HG03108 (cell line): ENCODE data around the gene G0S2.
A peak's percentile ranks its signal among the peaks of the same experiment; 100 is the strongest.
"Not testable (repeated sequence)": the region's sequence is repeated elsewhere in the genome, so short reads cannot be mapped to it uniquely, and the experiment has no call there.

Experiments
- ATAC-seq: cut with Tn5 transposase; IDR thresholded peaks from one replicate; pipeline ENCODE4 v1.9.1; 2021; ENCODE audit warnings: moderate library complexity; ENCODE audit not compliant: unreplicated experiment

G0S2 gene

DNA sequence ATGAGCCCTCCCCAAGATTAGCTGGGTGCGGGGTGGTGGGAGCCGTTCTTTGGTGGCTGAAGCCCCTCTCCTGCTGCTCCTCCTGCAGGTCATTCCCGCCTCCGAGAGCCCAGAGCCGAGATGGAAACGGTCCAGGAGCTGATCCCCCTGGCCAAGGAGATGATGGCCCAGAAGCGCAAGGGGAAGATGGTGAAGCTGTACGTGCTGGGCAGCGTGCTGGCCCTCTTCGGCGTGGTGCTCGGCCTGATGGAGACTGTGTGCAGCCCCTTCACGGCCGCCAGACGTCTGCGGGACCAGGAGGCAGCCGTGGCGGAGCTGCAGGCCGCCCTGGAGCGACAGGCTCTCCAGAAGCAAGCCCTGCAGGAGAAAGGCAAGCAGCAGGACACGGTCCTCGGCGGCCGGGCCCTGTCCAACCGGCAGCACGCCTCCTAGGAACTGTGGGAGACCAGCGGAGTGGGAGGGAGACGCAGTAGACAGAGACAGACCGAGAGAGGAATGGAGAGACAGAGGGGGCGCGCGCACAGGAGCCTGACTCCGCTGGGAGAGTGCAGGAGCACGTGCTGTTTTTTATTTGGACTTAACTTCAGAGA, 448 bp downstream of the G0S2 start:
- ATAC-seq = no peak

DNA sequence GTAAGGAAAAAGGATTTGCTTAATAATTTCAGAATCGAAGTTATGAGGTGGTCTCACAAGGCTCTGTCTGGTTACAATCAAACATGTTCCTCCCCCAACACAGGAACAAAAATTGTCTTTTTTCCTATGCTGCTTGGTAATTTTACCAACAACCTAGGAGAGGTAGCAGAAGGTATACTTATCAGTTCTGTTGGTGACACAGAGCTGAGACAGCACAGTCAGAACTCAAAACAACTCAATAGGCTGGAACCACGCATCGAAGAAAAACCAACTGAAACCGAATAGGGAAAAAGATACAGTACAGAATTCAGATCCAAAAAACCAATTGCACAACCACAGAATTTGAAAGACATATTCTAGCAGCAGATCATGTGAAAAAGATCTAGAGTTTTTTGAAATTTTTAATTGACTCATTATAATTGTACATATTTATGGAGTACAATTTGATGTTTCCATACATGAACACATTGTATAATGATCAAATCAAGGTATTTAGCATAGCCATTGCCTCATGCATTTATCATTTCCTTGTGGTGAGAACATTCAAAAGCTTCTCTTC, 3.8 kb downstream of the G0S2 start:
- no peak for ATAC-seq

DNA sequence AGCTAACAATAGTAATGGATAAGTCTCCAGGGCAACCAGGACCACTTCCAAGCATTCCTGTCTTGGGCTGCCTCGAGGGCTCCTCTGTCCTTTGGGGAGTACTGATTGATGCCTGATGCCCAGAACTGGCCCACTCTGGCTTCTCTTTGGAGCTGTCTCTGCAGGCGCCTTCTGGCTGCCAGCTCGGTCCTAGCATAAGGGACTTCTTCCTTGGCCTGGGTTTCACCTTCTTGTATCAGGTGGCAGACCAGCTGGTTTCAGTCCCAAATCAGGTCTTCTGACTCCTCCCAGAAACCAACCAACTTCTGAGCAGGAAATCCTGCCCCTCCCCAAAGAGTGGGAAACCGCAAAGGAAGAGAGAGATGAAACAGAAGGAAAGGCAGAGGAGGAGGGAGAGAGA, 10.6 kb downstream of the G0S2 start:
- peak; percentile 83 for ATAC-seq

DNA sequence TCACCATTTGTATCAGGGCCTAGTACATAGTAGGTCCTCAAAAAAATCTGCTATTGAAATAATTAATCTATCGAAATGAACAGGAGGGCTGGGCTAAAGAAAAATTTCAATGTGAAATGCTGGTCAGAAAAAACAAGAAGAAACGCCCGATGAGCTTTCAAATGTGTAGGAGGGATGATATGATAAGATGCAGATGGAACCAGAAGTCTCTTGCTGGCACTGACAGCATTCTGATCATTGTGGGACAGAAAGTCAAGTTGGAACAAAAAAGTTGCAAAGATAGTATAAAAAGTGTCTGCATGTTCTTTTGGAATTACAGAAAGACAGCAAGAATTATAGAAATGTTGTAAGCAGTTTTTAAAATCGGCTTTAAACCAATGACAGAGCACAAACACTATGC, 11.1 kb downstream of the G0S2 start:
- ATAC-seq = no peak

DNA sequence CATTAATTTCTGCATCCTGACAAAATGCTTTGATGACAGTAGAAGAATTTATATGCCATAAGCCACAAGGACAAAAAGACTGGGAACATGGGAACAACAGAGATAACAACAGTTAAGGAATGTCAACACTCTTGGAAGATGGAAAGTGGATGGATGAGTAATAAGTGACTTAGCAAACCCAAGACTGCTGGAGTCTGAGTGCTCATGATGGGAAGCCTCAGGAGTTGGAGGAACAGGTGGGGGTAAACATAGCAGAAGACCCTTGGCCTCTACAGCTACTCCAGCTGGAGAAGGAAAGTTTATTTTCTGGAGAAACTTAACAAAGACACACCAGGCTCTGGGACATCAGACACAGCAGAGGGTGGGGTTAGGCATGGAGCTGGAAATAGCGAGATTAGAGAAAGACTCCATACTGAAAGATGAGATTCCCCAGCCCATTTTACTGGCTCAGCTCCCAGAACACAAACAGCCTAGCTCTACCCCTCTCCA, 13.6 kb downstream of the G0S2 start:
- no peak for ATAC-seq

DNA sequence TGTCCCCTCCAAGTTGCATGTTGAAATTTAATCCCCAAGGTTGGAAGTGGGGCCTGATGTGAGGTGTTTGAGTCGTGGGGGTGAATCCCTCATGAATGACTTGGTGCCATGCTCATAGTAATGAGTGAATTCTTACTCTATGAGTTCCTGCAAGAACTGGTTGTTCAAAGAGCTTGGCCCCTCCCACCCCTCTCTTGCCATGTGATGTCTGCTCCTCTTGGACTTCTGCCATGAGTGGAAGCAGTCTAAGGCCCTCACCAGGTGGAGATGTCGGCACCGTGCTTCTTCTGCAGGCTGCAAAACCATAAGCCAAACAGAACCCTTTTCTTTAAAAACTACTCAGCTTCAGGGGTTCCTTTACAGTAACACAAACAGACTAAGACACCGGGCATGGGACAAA, 14.3 kb downstream of the G0S2 start:
- ATAC-seq = no peak

DNA sequence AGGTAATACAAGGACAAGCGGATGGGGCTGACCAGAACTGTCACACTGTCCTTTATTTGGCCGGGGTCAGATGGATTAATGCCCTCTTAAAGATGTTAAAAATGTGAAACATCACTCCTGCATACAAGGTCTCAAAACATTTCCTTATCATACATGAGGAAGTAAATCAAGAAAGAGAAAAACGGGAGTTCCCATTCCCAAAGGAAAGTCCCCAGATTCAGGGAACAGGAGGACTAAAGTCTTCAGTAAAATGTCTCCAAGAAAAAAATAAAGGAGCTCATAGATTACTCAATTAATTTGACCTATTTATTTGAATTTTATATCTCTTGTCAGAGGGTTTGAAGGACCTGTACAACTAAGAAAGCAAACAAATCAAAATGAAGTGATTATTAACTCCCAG, 16.0 kb downstream of the G0S2 start:
- no peak for ATAC-seq

DNA sequence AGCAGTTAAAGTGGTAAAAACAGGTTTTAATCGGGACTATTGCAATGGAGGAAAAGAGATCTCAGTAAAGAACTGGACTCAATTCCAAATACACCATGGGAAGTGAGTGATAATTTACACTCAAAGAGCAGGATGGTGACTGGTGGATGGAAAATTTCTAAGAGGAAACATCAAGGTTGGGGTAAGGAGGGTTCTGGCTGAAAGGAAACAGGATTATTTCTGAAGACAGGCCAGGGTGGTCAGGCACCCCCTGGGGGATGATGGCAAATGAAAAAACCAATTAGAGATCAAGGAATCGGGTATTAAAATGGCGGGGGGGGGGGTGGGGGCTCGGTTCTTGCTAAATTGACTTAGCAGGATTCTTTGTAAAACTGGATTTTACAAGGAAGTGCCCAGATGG, 17.1 kb downstream of the G0S2 start:
- no peak for ATAC-seq

DNA sequence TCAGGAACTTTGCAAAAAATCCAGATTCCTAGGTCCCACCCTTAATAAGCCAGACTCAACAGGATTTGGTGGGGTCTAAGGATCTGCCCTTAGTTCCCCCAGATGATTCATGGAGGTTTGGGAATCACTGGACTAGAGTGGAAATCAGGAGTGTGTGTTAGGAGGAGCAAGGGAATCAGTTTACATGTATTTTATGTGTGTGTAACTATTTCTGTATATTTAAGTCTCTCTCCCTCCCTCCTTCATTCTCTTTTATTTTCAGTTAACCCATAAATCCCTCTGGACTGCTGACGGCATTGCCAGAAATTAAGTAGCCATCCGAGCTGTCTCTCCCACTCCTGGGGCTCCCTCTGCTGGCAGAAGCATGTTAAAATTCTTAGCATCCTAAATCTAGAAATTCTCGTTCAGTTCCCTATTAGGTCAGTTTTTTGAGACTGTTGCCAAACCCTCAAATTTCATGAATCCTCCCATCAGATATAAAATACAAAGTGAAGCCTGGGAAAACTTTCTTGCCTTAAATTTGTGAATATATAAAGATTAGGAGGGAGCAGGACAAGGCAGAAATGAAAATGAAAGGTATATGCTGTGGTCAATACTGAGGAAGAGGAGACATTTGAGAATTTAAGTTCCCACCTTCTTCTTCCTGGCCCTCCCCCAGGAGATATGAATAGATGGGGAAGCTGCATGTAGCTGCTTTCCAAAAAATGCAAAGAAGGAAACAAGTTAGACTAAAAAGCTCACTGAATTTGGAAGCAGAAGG, 17.7 kb downstream of the G0S2 start:
- ATAC-seq = peak; percentile 77

DNA sequence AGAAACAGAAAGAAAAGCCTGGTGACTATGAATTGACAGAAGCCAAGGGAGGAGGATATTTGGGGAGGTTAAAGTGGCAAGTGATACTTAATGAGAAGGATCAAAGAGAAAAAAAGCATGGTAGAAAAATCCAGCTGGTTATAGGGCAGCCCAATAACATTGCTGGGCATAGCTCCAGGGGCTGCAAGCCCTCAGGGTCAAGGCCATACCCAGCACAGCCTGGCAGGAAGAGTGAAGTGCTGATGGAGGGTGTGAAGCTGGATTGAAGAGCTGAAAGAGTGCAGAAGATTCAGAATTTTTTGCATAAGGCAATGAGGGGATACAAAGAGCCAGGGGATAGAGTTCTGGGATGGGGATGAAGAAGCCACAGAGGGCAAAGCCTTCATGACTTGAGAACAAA, 21.5 kb downstream of the G0S2 start:
- ATAC-seq = no peak

DNA sequence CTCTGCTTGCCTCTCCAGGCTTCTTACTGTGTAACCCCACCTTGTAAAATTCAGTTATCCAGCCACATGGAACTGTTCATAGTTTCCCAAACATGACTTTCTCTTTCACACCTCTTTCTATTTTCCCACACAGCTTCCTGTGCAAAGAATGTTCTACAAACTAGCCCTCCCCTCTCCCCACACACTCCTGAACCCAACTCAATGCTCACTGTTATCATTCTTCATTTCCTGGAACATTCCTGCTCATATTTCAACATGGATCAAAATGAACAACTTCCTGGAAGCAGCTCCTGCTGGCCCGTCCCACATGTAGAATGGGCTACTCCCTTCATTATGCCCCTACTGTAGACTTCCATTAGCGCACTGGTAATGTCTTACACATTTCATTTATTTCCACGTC, 21.9 kb downstream of the G0S2 start:
- no peak for ATAC-seq

DNA sequence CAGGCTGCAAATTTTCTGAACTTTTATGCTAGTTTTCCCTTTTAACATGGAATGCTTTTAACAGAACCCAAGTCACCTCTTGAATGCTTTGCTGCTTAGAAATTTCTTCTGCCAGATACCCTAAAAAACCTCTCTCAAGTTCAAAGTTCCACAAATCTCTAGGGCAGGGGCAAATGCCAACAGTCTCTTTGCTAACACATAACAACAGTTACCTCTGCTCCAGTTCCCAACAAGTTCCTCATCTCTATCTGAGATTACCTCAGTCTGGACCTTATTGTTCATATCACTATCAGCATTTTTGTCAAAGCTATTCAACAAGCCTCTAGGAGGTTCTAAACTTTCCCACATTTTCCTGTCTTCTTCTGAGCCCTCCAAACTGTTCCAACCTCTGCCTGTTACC, 25.5 kb downstream of the G0S2 start:
- ATAC-seq = not testable (repeated sequence)

DNA sequence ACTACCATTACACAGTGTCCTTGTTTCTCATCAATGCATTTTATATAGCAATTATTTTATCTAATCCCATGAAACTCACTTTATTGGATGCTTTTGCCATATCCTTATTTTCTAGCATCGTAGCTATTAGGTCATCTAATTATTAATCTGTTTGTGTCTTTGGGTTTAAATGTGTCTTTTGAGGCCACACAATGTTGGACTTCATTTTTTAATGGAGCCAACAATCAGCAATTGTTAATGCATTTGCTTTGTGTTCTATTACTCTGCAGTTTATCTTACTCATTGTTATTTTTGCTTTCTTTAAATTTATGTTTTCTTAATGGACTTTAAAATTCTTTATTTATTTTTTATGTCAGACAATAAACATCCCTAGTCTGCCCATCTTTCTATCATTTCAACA, 27.6 kb downstream of the G0S2 start:
- no peak for ATAC-seq

DNA sequence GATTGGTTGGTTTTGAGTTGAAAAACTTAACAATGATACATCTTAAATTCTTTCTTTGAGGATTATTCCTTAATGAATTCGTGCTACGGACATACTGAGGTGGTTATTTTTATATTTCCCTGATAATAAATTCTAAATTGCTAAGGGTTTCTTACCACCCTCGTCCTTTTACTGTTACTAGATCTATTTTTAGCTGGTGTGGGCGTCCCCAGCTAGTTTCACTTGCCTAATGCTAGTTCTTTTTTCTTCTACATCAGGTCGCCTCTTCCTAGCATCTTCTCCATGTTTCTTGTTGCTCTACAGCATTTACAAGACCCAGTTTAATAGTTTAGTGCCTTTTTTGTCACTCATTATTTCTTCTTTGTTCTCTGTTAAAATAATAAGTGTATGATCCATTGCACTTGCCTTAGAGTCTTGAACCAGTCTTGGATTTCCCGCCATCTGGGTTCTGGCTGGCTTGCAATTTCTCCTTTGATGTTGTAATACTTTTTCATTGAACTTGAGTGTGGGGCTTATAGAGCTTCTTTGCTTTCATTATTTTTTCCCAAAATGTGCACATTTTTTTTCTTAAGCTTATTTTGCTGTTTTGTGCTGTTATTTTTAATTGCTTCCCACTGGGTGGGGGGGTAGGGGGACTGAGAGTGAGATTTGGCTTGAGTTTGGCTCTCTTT, 28.8 kb downstream of the G0S2 start:
- no peak for ATAC-seq

DNA sequence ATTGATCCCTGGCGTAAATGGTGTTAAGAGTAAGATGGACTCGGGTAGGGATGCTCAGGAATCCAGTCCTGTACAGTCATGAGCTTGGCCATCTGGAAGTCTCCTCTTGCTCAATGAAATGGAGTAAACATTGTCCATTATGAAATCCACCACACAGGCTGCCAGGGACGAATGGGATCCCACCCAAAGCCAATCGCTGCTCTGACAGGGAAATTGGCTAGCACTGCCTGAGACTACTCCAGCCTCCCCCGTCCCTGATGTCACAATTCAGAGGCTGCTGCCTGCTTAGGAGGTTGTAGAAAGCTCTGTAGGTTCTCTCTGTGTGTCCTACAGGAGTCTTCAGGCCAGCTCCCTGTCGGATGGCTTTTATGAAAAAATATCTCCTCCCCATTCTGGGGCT, 29.4 kb downstream of the G0S2 start, which contains the start of gene HSD11B1:
Gene HSD11B1 (plus strand): TSS at position 263 of the 400 bp plus-strand sequence. CDS start 97 bp downstream, at position 360.
- no peak for ATAC-seq

DNA sequence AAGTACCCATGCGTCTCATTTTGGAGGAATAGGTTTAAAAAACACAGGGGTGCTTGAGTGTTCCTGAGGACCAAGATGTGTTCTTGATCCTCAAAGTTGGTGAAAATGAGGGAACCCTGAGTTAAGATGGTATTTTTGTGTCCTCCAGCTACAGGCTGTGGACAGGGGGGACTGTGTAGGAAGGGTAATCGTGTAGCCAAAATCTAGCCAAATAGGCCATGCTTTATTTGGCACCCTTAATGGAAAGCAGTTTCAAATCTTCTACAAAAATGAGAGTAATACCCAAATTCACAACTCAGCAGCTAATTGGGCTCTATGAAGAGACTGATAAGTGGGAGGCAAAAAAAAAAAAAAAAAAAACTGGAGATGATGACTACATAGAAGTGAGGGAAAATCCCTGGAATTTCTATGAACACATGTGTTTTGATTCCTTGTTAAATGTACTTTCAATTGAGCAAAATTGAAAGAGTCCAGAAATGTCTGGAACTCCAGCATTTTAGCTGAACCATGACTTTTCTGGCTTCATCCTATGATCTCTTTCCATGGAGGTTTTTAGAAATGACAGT, 29.9 kb downstream of the G0S2 start:
- no peak for ATAC-seq

DNA sequence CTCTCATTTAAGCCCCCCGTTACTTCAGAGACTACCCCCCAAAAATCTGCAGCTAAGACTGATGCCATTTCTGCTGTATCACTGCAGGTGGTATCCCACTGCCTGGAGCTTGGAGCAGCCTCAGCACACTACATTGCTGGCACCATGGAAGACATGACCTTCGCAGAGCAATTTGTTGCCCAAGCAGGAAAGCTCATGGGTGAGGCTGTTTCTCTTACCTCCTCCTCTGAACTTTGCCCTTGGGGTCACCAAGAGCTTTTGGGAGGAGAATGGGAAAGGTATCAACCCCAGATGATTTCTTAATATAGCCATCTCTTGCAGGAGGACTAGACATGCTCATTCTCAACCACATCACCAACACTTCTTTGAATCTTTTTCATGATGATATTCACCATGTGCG, 31.4 kb downstream of the G0S2 start:
- no peak for ATAC-seq

DNA sequence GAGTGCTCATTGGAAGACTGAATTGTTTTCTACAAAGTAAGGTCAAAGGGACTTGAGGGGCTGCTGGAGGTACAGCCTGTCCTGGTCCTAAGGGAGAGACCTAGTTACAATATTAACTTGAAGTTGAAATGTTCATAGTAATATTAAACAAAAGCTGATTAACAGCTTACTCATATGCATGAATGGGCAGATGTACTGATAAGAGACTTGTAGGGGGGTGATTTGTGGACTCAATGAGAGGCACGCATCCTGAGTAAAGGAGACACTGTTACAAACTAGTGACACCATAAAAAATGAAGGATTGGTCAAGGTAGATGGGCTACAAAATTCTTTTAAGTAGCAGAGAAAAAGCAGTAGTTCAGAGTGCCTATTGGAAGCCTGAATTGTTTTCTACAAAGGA, 32.1 kb downstream of the G0S2 start:
- ATAC-seq = no peak

DNA sequence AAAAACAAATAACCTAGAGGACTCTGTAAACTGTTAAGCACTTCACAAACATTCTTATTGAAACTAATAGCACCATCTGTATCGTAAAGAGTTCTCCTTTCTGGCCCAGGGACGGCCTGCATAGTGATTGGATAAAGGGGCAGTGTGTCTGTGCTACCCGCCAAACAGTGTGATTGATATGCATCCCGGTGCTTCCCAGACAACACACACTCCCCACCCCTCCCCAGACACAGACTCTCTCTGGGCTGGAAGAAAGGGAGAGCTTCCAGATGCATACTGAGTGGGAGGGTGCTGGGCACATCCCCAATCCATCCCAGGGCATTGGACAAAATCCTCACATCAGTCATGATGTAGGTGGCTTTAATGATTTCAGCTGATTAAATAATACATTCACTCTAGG, 33.1 kb downstream of the G0S2 start:
- no peak for ATAC-seq

DNA sequence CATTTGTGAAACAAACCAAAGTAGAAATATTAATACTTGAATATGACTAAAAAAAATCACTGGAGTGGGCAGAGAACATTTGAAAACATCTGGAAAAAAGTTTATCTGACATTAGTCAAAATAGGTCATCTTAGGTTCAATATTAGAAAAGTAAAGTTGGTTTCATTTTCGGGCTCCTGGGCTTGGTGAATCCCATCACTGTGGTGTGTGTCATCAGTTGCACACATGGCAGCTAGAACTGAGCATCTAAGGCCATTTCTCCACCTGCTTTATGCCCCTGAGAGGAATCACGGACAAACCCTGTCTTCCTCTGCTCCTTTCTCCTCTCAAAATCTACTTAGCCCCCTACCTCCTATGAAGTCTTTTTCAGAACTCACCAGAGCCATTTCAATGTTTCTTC, 34.9 kb downstream of the G0S2 start:
- ATAC-seq = no peak

DNA sequence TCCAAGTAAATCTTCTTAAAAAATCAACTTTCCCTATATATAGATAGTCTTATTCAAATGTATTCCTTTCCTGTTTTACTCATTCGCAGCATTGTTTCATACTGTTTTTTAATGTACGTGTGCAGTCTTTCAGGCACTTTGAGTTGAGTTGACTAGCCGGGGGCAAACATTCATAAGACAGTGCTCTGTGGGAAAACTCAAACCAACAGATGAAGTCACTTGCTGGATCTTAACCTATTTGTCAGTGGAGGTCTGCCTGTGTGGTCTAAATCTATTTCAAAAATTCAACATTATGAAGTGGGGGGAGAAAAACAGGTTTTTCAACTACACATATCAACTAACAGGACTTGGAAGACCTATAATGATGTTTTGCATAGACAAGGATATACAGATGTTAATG, 35.6 kb downstream of the G0S2 start:
- no peak for ATAC-seq
